HCT116 (cell line): Measurements from ENCODE around the gene MRPS18A. TPM values are rescaled to one million over a fixed set of nuclear protein-coding genes. Genes with fewer than 3 reads are reported as not detected.

ENCODE experiments used
- ATAC-seq: fragments of 200-7000 bp; cut with Tn5 transposase; 2 replicates; pipeline ENCODE4 v1.9.1; 2020; ENCODE audit warnings: mild to moderate bottlenecking, moderate library complexity
- BruUV-seq: library from RNA; stranded (reverse); fragments of 400-500 nt; replicated peaks from 2 replicates; lab custom pipeline; 2021; lab: Mats Ljungman, UMichigan
- CTCF ChIA-PET: fragments of 300-600 bp; sonication (Branson Sonifier 250); formaldehyde crosslinking; loops from one replicate; lab custom pipeline; 2021; ENCODE audit warnings: antibody characterized with exemption; lab: Charles Lee
- POLR2A ChIA-PET: fragments of 300-600, 350-600 bp; sonication (Branson Sonifier 250); formaldehyde crosslinking; loops from one replicate; lab custom pipeline; 2021; ENCODE audit warnings: antibody characterized with exemption; lab: Charles Lee
- RAD21 ChIA-PET, 2 experiments: fragments of 300-600 bp; sonication (Branson Sonifier 250); formaldehyde crosslinking; loops; one replicate each; lab custom pipeline; 2023; ENCODE audit warnings: low total read pairs in 2 of 2; ENCODE audit not compliant: uncharacterized antibody in 2 of 2, unreplicated experiment in 2 of 2, low non-redundant PET in 1 of 2; lab: Charles Lee
- DNase-seq: peaks from one replicate; pipeline ENCODE4 v3.0.0-alpha.2; 2010; ENCODE audit warnings: low read depth, low spot score
- H2AFZ ChIP-seq: fragments of 200-600 bp; shearing (Covaris generic), sonication (generic); 2 replicates; pipeline ENCODE4 v1.6.1; 2017; ENCODE audit warnings: low read depth, mixed run types, mixed read lengths, antibody characterized with exemption, low read length; ENCODE audit not compliant: poor library complexity, severe bottlenecking
- H3K27ac ChIP-seq: 2 replicates; pipeline ENCODE4 v1.5.1; 2012; ENCODE audit warnings: low read depth, low read length
- H3K27me3 ChIP-seq: fragments of 200-600 bp; sonication (generic); 2 replicates; pipeline ENCODE4 v1.6.1; 2016; ENCODE audit warnings: mixed run types, low read length, mixed read lengths; ENCODE audit not compliant: insufficient read depth
- H3K36me3 ChIP-seq, 2 experiments: fragments of 200-500 bp in 1 of 2; fragments of 200-600 bp in 1 of 2; sonication (Bioruptor generic) in 1 of 2; sonication (generic) in 1 of 2; 2 replicates each; pipeline versions ENCODE4 v1.5.1 to v1.6.1; 2014 to 2016; ENCODE audit warnings: low read length in 2 of 2, inconsistent platforms in 1 of 2, mixed read lengths in 1 of 2, mixed run types in 1 of 2; ENCODE audit not compliant: insufficient read depth in 2 of 2, control insufficient read depth in 1 of 2
- H3K4me1 ChIP-seq, 2 experiments: fragments of 200-600 bp in 1 of 2; sonication (generic) in 1 of 2; 2 replicates each; pipeline versions ENCODE4 v1.5.1 to v1.6.1; 2012 to 2017; ENCODE audit warnings: low read length in 2 of 2, inconsistent platforms in 1 of 2, mild to moderate bottlenecking in 1 of 2, mixed read lengths in 1 of 2, mixed run types in 1 of 2, moderate library complexity in 1 of 2; ENCODE audit not compliant: insufficient read depth in 2 of 2, control insufficient read depth in 1 of 2
- H3K4me2 ChIP-seq: fragments of 200-600 bp; sonication (generic); 2 replicates; pipeline ENCODE4 v1.6.1; 2017; ENCODE audit warnings: mixed run types, low read length, mixed read lengths
- H3K4me3 ChIP-seq, 2 experiments: fragments of 200-600 bp in 1 of 2; sonication (generic) in 1 of 2; replicated peaks in 1 of 2; 2 replicates each; pipeline ENCODE4 v1.5.1; 2011 to 2016; ENCODE audit warnings: low read length in 2 of 2, control low read depth in 1 of 2, low read depth in 1 of 2, mild to moderate bottlenecking in 1 of 2, mixed read lengths in 1 of 2, mixed run types in 1 of 2
- H3K79me2 ChIP-seq: fragments of 200-600 bp; sonication (generic); 2 replicates; pipeline ENCODE4 v1.6.1; 2017; ENCODE audit warnings: mild to moderate bottlenecking, mixed run types, low read length, moderate library complexity, mixed read lengths; ENCODE audit not compliant: insufficient read depth
- H3K9ac ChIP-seq: fragments of 200-600 bp; sonication (generic); 2 replicates; pipeline ENCODE4 v1.6.1; 2016; ENCODE audit warnings: low read length, mixed read lengths
- H3K9me2 ChIP-seq: fragments of 200-600 bp; sonication (generic), shearing (Covaris generic); 2 replicates; pipeline ENCODE4 v1.6.1; 2017; ENCODE audit warnings: mixed run types, mild to moderate bottlenecking, moderate library complexity; ENCODE audit not compliant: insufficient read depth
- H3K9me3 ChIP-seq, 2 experiments: fragments of 200-500 bp in 1 of 2; fragments of 200-600 bp in 1 of 2; sonication (Bioruptor generic) in 1 of 2; sonication (generic) in 1 of 2; 2 replicates each; pipeline ENCODE4 v1.6.1; 2014 to 2017; ENCODE audit warnings: low read length in 2 of 2, mixed read lengths in 2 of 2, inconsistent platforms in 1 of 2, low read depth in 1 of 2, mild to moderate bottlenecking in 1 of 2, mixed run types in 1 of 2, moderate library complexity in 1 of 2; ENCODE audit not compliant: control insufficient read depth in 1 of 2, insufficient read depth in 1 of 2
- H4K20me1 ChIP-seq: fragments of 200-600 bp; sonication (generic), shearing (Covaris generic); 2 replicates; pipeline ENCODE4 v1.6.1; 2017; ENCODE audit warnings: mixed run types, mild to moderate bottlenecking, moderate library complexity; ENCODE audit not compliant: insufficient read depth
- EZH2 ChIP-seq: fragments of 200-600 bp; sonication (generic); IDR thresholded peaks from 2 replicates; pipeline ENCODE4 v1.6.1; 2017; ENCODE audit warnings: antibody characterized with exemption, mixed run types
- EZH2phosphoT487 ChIP-seq: fragments of 200-600 bp; IDR thresholded peaks from 2 replicates; pipeline ENCODE4 v1.6.1; 2018; ENCODE audit warnings: antibody characterized with exemption, borderline replicate concordance
- REST ChIP-seq: IDR thresholded peaks from 2 replicates; pipeline ENCODE4 v1.6.1; 2012; ENCODE audit warnings: low read depth
- SP1 ChIP-seq: IDR thresholded peaks from 2 replicates; pipeline ENCODE4 v1.6.1; 2012; ENCODE audit warnings: low read depth
- SRF ChIP-seq: IDR thresholded peaks from 2 replicates; pipeline ENCODE4 v1.6.1; 2012; ENCODE audit warnings: low read depth
- YY1 ChIP-seq: IDR thresholded peaks from 2 replicates; pipeline ENCODE4 v1.6.1; 2011; ENCODE audit warnings: low read length, low read depth, moderate library complexity, mild to moderate bottlenecking; ENCODE audit not compliant: insufficient replicate concordance; ENCODE audit errors: extremely low read depth
- ZBTB33 ChIP-seq: IDR thresholded peaks from 2 replicates; pipeline ENCODE4 v1.6.1; 2011; ENCODE audit warnings: mild to moderate bottlenecking, low read length, moderate library complexity; ENCODE audit not compliant: insufficient replicate concordance; ENCODE audit errors: extremely low read depth
- ZFX ChIP-seq: fragments of 450-650 bp; IDR thresholded peaks from 2 replicates; pipeline ENCODE4 v1.6.1; 2017
- ZNF274 ChIP-seq: fragments of 200-500 bp; sonication (Bioruptor generic); IDR thresholded peaks from 2 replicates; pipeline ENCODE4 v1.6.1; 2014; ENCODE audit warnings: mild to moderate bottlenecking, low read depth, low read length, inconsistent platforms
- intact Hi-C: fragments of 100-400 bp; cut with micrococcal nuclease; formaldehyde crosslinking; loops from 2 replicates; pipeline ENCODE4 v1.10.0; 2022
- total RNA-seq: library from RNA; stranded (reverse); gene quantifications from one replicate; pipeline ENCODE4 v1.2.1, GENCODE V29; 2021; ENCODE audit not compliant: unreplicated experiment

Gene MRPS18A
- total RNA-seq, 1 experiment from 2014 or later: 63.0 TPM

DNA sequence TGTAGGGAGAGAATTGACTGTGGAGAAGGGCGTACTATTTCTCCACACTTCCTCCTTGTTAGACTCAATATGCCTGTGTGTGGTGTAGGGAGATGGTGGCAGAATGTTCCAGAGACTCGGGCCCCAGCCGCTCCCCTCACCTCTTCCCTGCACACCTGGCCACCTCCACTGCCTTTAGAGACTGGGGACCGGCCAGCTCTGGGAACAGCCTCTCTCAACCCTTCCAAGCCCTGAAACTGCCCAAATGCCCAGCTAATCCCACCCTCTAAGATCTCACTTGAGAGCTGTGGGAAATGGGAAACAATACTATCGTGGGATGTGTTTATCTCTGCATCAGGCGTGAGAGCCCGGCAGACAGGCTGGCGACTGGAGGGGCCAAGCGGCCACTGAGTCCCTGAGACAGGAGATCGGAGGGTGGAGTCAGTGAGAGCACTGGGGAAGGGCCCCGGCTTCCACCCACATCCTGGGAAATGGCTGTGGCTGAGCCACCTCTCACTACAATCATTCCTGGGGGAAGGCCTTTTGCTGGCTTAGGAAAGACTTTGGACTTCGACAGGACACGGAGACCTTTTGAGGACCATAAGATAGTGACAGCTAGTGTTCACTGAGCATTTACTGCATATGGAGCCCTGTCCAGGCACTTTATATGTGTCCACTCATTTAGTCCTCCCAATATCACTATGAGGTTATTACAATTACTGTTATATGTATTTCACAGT is 31.0 kb upstream of the MRPS18A start:
- no peaks in the 10 kb centered on the region for H4K20me1 ChIP-seq
- ATAC-seq: no peak
- H3K4me2 ChIP-seq: no peak overlapping the region
- no peak overlapping the region for H3K4me3 ChIP-seq
- H3K9me2 ChIP-seq: no peaks in the 10 kb centered on the region
- peaks cover 1 to 5% of the 10 kb centered on the region in 2 experiments; a peak in 3 of 4 replicates for H3K4me1 ChIP-seq
- CTCF ChIA-PET: interaction anchor here (1.0 kb wide), 1 partner anchor 51 kb away, joined by 4 read pairs; no protein-coding TSS in a partner anchor
- no peak overlapping the region for H3K27ac ChIP-seq
- 0 out of 2 replicates have a peak, but pooled peaks cover 4% of the 10 kb centered on the region for H3K27me3 ChIP-seq
- H3K36me3 ChIP-seq: no peaks in the 10 kb centered on the region
- no peak for TF ChIP-seq SP1
- TF ChIP-seq EZH2phosphoT487: no peak
- no peak for TF ChIP-seq ZFX
- TF ChIP-seq REST: no peak
- no peak for TF ChIP-seq SRF
- no peak for TF ChIP-seq YY1
- no peak for TF ChIP-seq ZBTB33
- TF ChIP-seq ZNF274: no peak
- no peak for TF ChIP-seq EZH2
- no peak overlapping the region for H3K9ac ChIP-seq
- BruUV-seq: no TSS peak
- H3K9me3 ChIP-seq: no peaks in the 10 kb centered on the region
- intact Hi-C loops: no loop called here
- H2AFZ ChIP-seq: no peak overlapping the region
- DNase-seq: no peak
- POLR2A ChIA-PET: no interaction called here
- RAD21 ChIA-PET: no interaction called here
- no peaks in the 10 kb centered on the region for H3K79me2 ChIP-seq
